ENCODE measurements around the gene KRT79.
"Not testable (repeated sequence)": the region's sequence is repeated elsewhere in the genome, so short reads cannot be mapped to it uniquely, and the experiment has no call there.

Gene KRT79

GRCh38 chr12:52801773-52802172, 32.3 kb downstream of the KRT79 start:
- no peak for DNase-seq

- no peak for DNase-seq
Observed at GRCh38 chr12:52800259-52800917, 33.7 kb downstream of the KRT79 start.

GRCh38 chr12:52799505-52800211, 34.5 kb downstream of the KRT79 start:
- no peak for DNase-seq

- DNase-seq, result no peak
Observed at GRCh38 chr12:52798671-52799504, 35.2 kb downstream of the KRT79 start.

GRCh38 chr12:52798003-52798670, 36.0 kb downstream of the KRT79 start:
- DNase-seq, result no peak

GRCh38 chr12:52797529-52797894, 36.6 kb downstream of the KRT79 start:
- DNase-seq, result no peak

GRCh38 chr12:52796839-52797528, 37.1 kb downstream of the KRT79 start:
- no peak for DNase-seq

- no peak for DNase-seq
Observed at GRCh38 chr12:52796429-52796794, 37.7 kb downstream of the KRT79 start.

GRCh38 chr12:52795694-52796428, 38.2 kb downstream of the KRT79 start, which contains the start of gene KRT3:
KRT3 (minus strand) TSS chr12:52796117; CDS start chr12:52796042, 75 bp downstream.
- DNase-seq, result no peak

- not testable (repeated sequence) for DNase-seq
Observed at GRCh38 chr12:52795332-52795674, 38.8 kb downstream of the KRT79 start.

GRCh38 chr12:52794479-52795331, 39.4 kb downstream of the KRT79 start:
- no peak for DNase-seq

GRCh38 chr12:52792185-52793029, 41.7 kb downstream of the KRT79 start:
- no peak for DNase-seq

- no peak for DNase-seq
Observed at GRCh38 chr12:52791271-52792184, 42.6 kb downstream of the KRT79 start.

GRCh38 chr12:52790427-52791270, 43.5 kb downstream of the KRT79 start:
- DNase-seq, result no peak

- DNase-seq, result no peak
Observed at GRCh38 chr12:52789637-52790426, 44.3 kb downstream of the KRT79 start.

GRCh38 chr12:52788876-52789636, 45.1 kb downstream of the KRT79 start:
- no peak for DNase-seq

Measured in NCI-H2081 (cell line).